NCI-H226 (cell line): ENCODE measurements around the gene FAM53A.
A peak's percentile ranks its signal among the peaks of the same experiment; 100 is the strongest.
"Not testable (repeated sequence)": the region's sequence is repeated elsewhere in the genome, so short reads cannot be mapped to it uniquely, and the experiment has no call there.

Source experiments
- DNase-seq: peaks from one replicate; pipeline ENCODE4 v3.0.0-alpha.2; 2015

The FAM53A gene

DNA sequence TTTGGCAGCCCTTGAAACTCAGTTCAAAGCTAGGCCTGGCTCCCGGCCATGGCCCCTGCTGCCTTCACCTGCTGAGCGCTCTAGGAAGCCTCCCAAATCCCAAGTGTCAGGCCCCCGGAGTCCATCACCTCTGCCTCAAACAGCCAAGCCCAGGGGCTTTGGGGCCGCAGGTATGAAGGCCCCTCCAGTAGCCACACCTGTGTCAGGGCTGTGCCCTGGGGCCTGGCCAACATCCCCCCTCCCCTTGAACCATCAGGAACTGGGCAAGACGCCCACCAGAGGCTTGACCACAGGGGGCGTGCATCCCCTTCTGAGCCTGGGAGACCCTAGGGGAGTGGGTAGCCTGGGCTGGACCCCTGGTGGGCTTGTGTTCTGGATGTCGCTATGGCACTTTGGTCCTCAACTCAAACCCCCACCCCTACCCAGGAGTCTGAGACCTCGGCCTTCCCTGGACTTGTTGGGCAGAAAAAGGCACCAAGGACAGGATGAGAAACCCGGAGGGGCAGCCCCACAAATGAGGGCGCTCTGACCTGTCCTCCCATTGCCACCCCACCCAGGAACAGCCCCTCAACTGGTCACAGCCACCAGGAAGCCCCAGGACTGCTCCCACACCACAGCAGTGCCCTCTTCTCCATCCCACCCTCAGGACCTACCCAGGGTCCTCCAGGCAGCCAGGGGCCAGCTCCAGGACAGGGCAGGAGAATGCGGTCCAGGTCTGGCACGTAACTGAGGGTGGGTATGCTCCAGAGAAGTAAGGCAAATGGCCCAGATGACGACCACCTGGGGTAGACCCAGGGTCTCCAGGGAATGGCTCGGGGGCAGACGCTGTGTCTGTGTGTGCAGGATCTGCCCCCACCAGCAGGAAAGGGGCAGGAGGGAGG is 32.2 kb upstream of the FAM53A start:
- DNase-seq, result no peak

- DNase-seq, result no peak
These were observed 31.1 kb upstream of the FAM53A start for GRCh38 chr4:1715002-1715758.

GRCh38 chr4:1714303-1715001 is 30.3 kb upstream of the FAM53A start:
- DNase-seq, result no peak

DNA sequence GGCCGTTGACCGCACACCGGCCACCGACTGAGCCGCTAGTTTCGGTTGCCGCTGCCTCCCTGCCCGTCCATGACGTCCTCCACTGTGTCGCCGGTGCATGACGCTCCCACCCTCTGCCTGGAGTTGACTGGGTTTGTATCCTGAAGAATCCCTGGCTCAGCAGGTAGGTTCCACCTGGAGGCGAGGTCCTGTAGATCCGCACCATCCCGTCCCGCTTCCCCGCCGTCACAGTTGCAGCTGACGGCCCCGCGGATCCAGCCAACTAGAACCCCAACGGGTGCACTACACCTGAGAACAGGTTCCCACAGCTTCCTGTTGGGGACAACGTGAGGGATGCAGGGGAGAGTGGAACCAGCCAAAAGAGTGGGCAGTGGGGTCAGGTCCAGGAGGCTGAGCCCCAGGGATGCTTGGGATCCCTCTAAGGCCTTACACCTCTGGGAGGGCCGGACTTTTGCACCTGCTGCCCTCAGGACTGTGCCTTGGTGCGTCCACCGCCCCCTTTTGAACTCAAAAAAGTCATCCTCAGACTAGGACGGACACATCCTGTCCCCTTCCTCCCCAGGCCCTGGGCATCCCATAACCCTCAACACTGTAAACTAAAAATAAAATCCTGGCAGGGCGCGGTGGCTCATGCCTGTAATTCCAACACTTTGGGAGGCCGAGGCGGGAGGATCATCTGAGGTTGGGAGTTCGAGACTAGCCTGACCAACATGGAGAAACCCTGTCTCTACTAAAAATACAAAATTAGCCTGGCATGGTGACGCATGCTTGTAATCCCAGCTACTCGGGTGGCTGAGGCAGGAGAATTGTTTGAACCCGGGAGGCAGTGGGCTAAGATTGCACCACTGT is 29.1 kb upstream of the FAM53A start:
- no peak for DNase-seq

DNA sequence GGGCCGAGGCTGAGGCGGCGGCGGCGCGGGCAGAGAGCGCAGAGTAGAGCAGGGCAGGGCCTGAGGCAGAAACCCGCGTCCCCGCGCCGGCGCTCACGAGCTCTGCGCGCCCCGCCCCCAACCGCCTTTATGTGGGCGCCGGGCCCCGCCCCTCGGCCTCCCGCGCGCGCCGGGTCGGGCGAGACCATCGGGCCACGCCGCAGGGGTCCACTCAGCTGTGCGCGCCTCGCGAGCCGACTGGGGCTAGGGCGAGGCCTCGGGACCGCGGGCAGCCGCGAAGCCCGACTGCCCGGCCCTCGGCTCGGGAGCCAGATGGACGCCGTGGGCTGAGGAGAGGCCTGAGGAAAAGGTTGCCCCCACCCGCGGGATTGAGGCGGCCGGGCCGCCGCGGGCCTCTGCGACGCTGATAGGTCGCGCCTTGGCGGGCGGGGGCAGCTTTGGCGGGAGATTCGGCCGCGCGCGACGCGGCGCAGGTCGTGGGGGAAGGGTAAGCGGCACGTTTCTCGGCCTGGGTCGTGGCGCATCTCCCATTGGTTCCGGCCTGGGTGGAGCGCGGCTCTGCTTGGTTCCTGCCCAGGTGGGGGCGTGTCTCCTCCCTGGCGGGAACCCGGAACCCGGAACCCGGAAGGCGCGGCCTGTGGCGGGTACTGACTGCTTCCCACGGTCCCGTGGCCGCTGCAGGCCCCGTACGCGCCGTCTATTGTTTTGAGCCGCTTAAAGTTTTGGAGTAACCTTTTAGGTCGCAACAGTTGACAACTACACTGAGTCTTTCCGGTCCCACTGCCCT is 28.3 kb upstream of the FAM53A start, which contains the start of gene SLBP:
Gene SLBP, minus strand, starts transcription at position 104 of the 787 bp plus-strand sequence. CDS start 131 bp downstream, outside the sequence.
- DNase-seq, result peak; percentile 88

- DNase-seq, result no peak
These were observed 27.6 kb upstream of the FAM53A start for GRCh38 chr4:1711571-1712215.

DNA sequence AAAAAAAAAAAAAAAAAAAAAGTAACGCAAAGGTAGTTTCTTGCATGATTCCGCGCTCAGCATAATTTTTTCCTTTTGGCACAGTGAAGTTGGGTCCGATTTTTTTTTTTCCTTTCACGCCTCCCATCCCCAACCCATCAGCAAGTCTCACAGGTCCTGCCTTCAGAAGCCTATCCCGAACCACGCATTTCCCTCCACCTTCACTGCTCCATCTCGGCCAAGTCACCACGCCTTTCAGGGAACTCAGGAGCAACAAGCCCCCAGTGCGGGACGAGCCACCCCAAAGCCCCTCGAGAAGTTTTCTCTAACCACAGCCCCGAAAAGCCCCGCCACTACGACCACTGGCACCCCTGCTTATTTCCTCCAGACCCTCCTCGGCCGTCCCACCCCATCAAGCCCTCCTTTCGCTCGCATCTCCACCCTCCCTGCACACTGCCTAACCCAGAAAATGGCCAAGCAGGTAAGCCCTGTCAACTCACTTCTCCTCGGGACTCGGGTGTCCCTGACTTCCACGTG is 27.0 kb upstream of the FAM53A start:
- no peak for DNase-seq

- no peak for DNase-seq
These were observed 24.5 kb upstream of the FAM53A start for GRCh38 chr4:1708581-1708980.

- DNase-seq, result no peak
These were observed 22.2 kb upstream of the FAM53A start for GRCh38 chr4:1706358-1706757.

- DNase-seq, result no peak
These were observed 21.6 kb upstream of the FAM53A start for GRCh38 chr4:1705732-1706131.

DNA sequence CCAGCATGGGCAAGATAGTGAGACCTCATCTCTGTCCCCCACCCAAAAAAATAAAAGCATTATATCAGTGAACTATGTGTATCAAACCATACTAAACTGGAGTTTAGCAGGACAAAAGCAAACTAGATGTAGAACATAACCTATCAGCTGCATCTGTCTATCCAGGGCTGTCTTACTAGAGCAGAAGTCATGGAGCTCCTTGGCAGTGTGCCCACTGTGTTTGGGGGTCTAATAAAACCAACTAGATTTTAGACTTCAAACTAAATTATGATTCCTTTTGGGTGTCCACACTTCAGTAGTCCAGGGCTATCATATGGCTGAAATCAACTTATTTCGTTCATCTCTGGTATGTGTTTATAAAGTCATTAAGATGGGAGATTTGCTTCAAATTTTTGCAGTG is 19.8 kb upstream of the FAM53A start:
- no peak for DNase-seq

GRCh38 chr4:1701671-1702070 is 17.6 kb upstream of the FAM53A start:
- not testable (repeated sequence) for DNase-seq

DNA sequence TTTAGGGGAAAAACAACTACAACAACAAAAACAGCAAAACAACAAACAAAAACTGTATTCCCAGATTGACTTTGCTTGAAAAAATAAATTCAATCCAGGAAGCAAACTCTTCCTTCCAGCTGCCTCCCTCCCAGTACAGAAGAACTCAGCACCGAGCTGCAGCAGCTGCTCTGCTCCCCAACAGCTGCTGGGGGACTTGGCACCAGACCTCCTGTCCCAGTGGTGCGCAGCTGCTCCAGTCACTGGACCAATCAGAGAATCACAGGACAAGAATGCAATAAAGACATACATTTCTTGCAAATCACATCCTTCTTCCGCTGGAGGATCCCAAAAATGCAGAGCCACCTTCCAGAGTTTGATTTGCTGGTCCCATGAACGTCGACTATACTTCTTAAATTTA is 11.8 kb upstream of the FAM53A start:
- DNase-seq, result no peak

DNA sequence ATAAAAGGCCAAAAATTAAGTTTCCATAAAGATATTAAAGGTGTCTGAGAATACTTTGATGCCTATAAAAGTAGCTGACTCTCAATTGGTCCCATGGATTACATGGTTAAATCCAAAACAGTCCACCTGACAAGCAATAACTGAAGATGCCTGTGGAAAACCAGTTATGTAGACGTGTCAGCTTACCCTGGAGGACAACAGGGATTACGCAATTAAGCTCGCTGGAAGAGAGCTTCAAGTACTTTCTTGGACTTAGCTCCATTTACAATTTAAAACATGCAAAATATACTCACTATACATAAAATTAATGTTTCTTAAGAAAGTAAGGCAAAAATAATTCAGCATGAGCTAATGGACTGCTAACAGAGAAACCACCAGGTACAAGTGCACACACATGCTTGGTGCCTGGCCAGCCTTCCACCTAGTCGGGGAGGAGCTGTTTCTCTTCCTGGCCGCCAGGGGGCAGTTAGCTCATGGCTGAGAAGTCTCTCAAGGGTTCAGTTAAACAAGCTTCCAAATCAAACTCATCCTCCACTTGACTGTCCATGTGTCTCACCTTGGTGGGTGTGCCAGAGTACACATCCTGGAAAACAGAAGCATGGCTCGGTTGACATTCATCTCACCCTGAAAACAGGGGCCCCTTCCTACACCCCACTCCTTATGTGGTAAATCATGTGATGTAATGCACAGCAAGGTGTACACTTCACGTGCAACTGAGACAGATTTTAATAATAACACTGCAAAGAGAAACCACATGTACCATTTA is 9.2 kb upstream of the FAM53A start:
- DNase-seq, result peak; percentile 60

- no peak for DNase-seq
These were observed 7.7 kb upstream of the FAM53A start for GRCh38 chr4:1691737-1692373.

DNA sequence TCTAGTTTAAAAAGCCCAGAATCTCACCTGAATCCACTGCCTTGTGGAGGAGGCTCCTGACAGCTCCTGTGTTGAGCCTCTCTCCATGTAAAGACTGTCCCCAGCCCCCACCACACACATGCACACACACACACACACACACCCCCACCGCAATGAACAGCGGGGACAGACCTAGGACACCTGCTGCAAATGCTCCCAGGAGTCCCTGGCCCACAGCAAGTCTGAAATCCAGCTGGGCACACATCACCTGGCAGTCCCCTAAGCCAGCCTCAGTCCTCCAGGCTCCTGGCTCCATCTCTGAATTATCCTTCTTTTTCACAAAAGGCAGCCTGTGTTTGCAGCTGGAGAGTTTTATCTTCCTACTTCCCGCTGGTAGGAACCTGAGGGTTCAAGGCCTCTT is 6.6 kb upstream of the FAM53A start:
- DNase-seq, result no peak

GRCh38 chr4:1686440-1687036 is 2.4 kb upstream of the FAM53A start:
- no peak for DNase-seq

DNA sequence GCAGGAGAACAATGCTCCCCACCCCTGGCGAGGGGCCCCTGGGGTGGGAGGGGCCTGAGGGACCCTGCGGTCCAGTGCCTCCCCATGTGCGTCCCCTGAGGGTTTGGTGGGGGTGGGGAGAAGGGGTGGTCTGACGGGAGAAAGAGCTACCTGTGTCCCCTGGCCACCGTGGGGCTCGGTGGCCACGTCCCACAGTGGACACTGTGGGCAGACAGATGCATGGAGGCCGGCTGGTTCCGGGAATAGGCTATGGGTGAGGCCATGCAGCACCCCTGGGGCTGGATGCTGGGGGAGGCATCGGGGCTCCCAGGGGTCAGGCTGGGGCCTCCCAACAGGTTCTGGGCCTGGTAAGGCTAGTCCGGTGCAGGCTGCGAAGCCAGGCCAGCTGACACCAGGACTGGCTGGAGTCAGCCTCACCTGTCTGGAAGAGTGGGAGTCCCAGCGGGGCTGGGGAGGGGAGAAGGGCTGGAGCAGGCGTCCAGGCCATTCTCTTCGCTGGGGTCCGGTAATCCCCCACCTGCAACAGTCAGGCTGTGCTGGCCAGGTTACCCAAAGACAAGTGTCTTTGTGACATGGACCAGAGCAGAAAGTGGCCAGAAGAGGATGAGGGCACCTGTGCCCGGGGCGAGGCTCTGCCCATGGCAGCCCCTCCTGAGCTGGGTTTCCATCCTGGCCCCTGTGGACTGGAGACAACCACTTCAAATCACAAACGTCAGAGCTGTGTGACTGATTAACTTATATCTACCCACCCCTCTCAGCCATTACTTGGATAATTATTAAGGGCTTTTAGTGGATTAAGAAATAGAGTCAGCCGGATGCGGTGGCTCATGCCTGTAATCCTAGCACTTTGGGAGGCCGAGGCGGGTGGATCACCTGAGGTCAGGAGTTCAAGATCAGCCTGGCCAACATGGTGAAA is 1.4 kb upstream of the FAM53A start:
- DNase-seq, result no peak
